Activated T-cell treated with anti-CD3 and anti-CD28 coated beads, Interleukin-2, amount 50 U/mL, for 72 hours (primary cell): ENCODE data around the gene FANCC. TPM values are rescaled to one million over a fixed set of nuclear protein-coding genes. Genes with fewer than 3 reads are reported as not detected.
"Not testable (repeated sequence)": the region's sequence is repeated elsewhere in the genome, so short reads cannot be mapped to it uniquely, and the experiment has no call there.

ENCODE experiments used
- ATAC-seq, 2 donors: fragments of 150-1000 bp; cut with Tn5 transposase; replicated peaks in 1 of 2; 2 replicates each; pipeline ENCODE4 v1.10.0; 2021; ENCODE audit warnings: moderate library complexity in 2 of 2, mild to moderate bottlenecking in 1 of 2
- DNase-seq, 2 donors: peaks; one replicate each; pipeline ENCODE4 v3.0.0; 2021 to 2022; ENCODE audit warnings: mixed read lengths in 1 of 2
- H3K27ac Mint-ChIP-seq: one replicate; pipeline ENCODE4 v1.8.0; 2022; ENCODE audit warnings: mild to moderate bottlenecking, moderate library complexity, mixed read lengths
- H3K27me3 Mint-ChIP-seq: one replicate; pipeline ENCODE4 v1.8.0; 2022; ENCODE audit warnings: low read depth, mixed read lengths
- H3K36me3 Mint-ChIP-seq, 2 donors: one replicate each; pipeline ENCODE4 v1.8.0; 2022; ENCODE audit warnings: mixed read lengths in 2 of 2, mild to moderate bottlenecking in 1 of 2; ENCODE audit not compliant: insufficient read depth in 2 of 2
- H3K4me1 Mint-ChIP-seq: one replicate; pipeline ENCODE4 v1.8.0; 2022; ENCODE audit warnings: low read depth, mixed read lengths
- H3K4me3 Mint-ChIP-seq, 2 donors: one replicate each; pipeline ENCODE4 v1.8.0; 2022; ENCODE audit warnings: mild to moderate bottlenecking in 2 of 2, mixed read lengths in 2 of 2, moderate library complexity in 2 of 2
- H3K9me3 Mint-ChIP-seq, 2 donors: one replicate each; pipeline ENCODE4 v1.8.0; 2022; ENCODE audit warnings: mixed read lengths in 2 of 2
- total RNA-seq, 2 donors: library from RNA; stranded (reverse); gene quantifications; one replicate each; pipeline ENCODE4 v1.2.3, GENCODE V29; 2022

Gene FANCC
- total RNA-seq, 2 donors from 2014 or later = 13.6 to 15.6 TPM

GRCh38 chr9:95204710-95205109, 112.8 kb downstream of the FANCC start:
- no peak for ATAC-seq
- no peak for DNase-seq
- H3K36me3 Mint-ChIP-seq = no peaks in the 10 kb centered on the region
- H3K27ac Mint-ChIP-seq = no peak overlapping the region
- peaks cover 5% of the 10 kb centered on the region for H3K4me1 Mint-ChIP-seq
- H3K27me3 Mint-ChIP-seq = no peaks in the 10 kb centered on the region
- H3K9me3 Mint-ChIP-seq = no peaks in the 10 kb centered on the region
- no peak overlapping the region for H3K4me3 Mint-ChIP-seq

GRCh38 chr9:95204310-95204709, 113.2 kb downstream of the FANCC start:
- DNase-seq = no peak
- ATAC-seq = no peak
- H3K36me3 Mint-ChIP-seq = no peaks in the 10 kb centered on the region
- no peak overlapping the region for H3K27ac Mint-ChIP-seq
- no peaks in the 10 kb centered on the region for H3K27me3 Mint-ChIP-seq
- no peak overlapping the region for H3K4me3 Mint-ChIP-seq
- peaks cover 5% of the 10 kb centered on the region for H3K4me1 Mint-ChIP-seq
- no peaks in the 10 kb centered on the region for H3K9me3 Mint-ChIP-seq

GRCh38 chr9:95203019-95203418, 114.5 kb downstream of the FANCC start:
- not testable (repeated sequence) for H3K4me1 Mint-ChIP-seq, H3K27me3 Mint-ChIP-seq, H3K27ac Mint-ChIP-seq, H3K4me3 Mint-ChIP-seq, DNase-seq, H3K9me3 Mint-ChIP-seq, H3K36me3 Mint-ChIP-seq, ATAC-seq

GRCh38 chr9:95202076-95202681, 115.3 kb downstream of the FANCC start:
- H3K4me3 Mint-ChIP-seq = no peak overlapping the region
- H3K27ac Mint-ChIP-seq = no peak overlapping the region
- H3K4me1 Mint-ChIP-seq = peaks cover 5% of the 10 kb centered on the region
- H3K9me3 Mint-ChIP-seq = no peaks in the 10 kb centered on the region
- ATAC-seq (no peak), DNase-seq (no peak)
- H3K27me3 Mint-ChIP-seq = no peaks in the 10 kb centered on the region
- H3K36me3 Mint-ChIP-seq = no peaks in the 10 kb centered on the region

- Mint-ChIP-seq H3K4me1 (peaks cover 5% of the 10 kb centered on the region), H3K36me3 (no peaks in the 10 kb centered on the region), H3K27me3 (no peaks in the 10 kb centered on the region), H3K9me3 (no peaks in the 10 kb centered on the region), H3K4me3 (no peak overlapping the region), H3K27ac (no peak overlapping the region)
- ATAC-seq (no peak), DNase-seq (no peak)
These were observed 116.3 kb downstream of the FANCC start for GRCh38 chr9:95201206-95201605.

GRCh38 chr9:95197692-95198271, 119.7 kb downstream of the FANCC start:
- DNase-seq (no peak), ATAC-seq (no peak)
- H3K27me3 Mint-ChIP-seq = no peaks in the 10 kb centered on the region
- H3K36me3 Mint-ChIP-seq = no peaks in the 10 kb centered on the region
- H3K9me3 Mint-ChIP-seq = no peaks in the 10 kb centered on the region
- H3K4me1 Mint-ChIP-seq = no peaks in the 10 kb centered on the region
- no peak overlapping the region for H3K27ac Mint-ChIP-seq
- H3K4me3 Mint-ChIP-seq = no peak overlapping the region

- ATAC-seq = no peak
- H3K9me3 Mint-ChIP-seq = peaks cover 0 to 4% of the 10 kb centered on the region in 2 donors
- peaks cover 22% of the 10 kb centered on the region for H3K4me1 Mint-ChIP-seq
- no peak overlapping the region for H3K27ac Mint-ChIP-seq
- no peak overlapping the region for H3K4me3 Mint-ChIP-seq
- H3K27me3 Mint-ChIP-seq = no peaks in the 10 kb centered on the region
- peaks cover 0 to 2% of the 10 kb centered on the region in 2 donors for H3K36me3 Mint-ChIP-seq
- no peak for DNase-seq
These were observed 124.0 kb downstream of the FANCC start for GRCh38 chr9:95193480-95193879.

GRCh38 chr9:95193067-95193466, 124.4 kb downstream of the FANCC start:
- peaks cover 0 to 2% of the 10 kb centered on the region in 2 donors for H3K36me3 Mint-ChIP-seq
- no peak overlapping the region for H3K27ac Mint-ChIP-seq
- no peaks in the 10 kb centered on the region for H3K27me3 Mint-ChIP-seq
- H3K9me3 Mint-ChIP-seq = peaks cover 0 to 4% of the 10 kb centered on the region in 2 donors
- peaks cover 26% of the 10 kb centered on the region for H3K4me1 Mint-ChIP-seq
- DNase-seq (no peak), ATAC-seq (no peak)
- no peak overlapping the region for H3K4me3 Mint-ChIP-seq

GRCh38 chr9:95192631-95193030, 124.9 kb downstream of the FANCC start:
- peaks cover 0 to 4% of the 10 kb centered on the region in 2 donors for H3K9me3 Mint-ChIP-seq
- no peaks in the 10 kb centered on the region for H3K27me3 Mint-ChIP-seq
- peaks cover 28% of the 10 kb centered on the region for H3K4me1 Mint-ChIP-seq
- peaks cover 0 to 2% of the 10 kb centered on the region in 2 donors for H3K36me3 Mint-ChIP-seq
- no peak overlapping the region for H3K27ac Mint-ChIP-seq
- no peak overlapping the region for H3K4me3 Mint-ChIP-seq
- no peak for DNase-seq
- ATAC-seq = no peak

GRCh38 chr9:95190413-95190812, 127.1 kb downstream of the FANCC start:
- no peaks in the 10 kb centered on the region for H3K27me3 Mint-ChIP-seq
- DNase-seq (no peak), ATAC-seq (no peak)
- peak overlapping the region in 1 of 2 donors; percentile 25 for H3K4me3 Mint-ChIP-seq
- peaks cover 28% of the 10 kb centered on the region for H3K4me1 Mint-ChIP-seq
- H3K27ac Mint-ChIP-seq = peak overlapping the region; percentile 56
- peaks cover 0 to 4% of the 10 kb centered on the region in 2 donors for H3K9me3 Mint-ChIP-seq
- peaks cover 0 to 2% of the 10 kb centered on the region in 2 donors for H3K36me3 Mint-ChIP-seq

GRCh38 chr9:95189251-95190098, 128.0 kb downstream of the FANCC start:
- peaks cover 0 to 2% of the 10 kb centered on the region in 2 donors for H3K36me3 Mint-ChIP-seq
- DNase-seq (peak in 1 of 2 donors; percentile 7), ATAC-seq (peak; percentile 51 to 58)
- peak overlapping the region; percentile 25 to 50 for H3K4me3 Mint-ChIP-seq
- H3K27me3 Mint-ChIP-seq = no peaks in the 10 kb centered on the region
- H3K4me1 Mint-ChIP-seq = peaks cover 28% of the 10 kb centered on the region
- peak overlapping the region; percentile 40 for H3K27ac Mint-ChIP-seq
- H3K9me3 Mint-ChIP-seq = peaks cover 0 to 4% of the 10 kb centered on the region in 2 donors

GRCh38 chr9:95188459-95188858, 129.1 kb downstream of the FANCC start:
- peaks cover 0 to 4% of the 10 kb centered on the region in 2 donors for H3K9me3 Mint-ChIP-seq
- H3K27ac Mint-ChIP-seq = no peak overlapping the region
- peaks cover 28% of the 10 kb centered on the region for H3K4me1 Mint-ChIP-seq
- no peaks in the 10 kb centered on the region for H3K27me3 Mint-ChIP-seq
- H3K36me3 Mint-ChIP-seq = peaks cover 0 to 2% of the 10 kb centered on the region in 2 donors
- ATAC-seq = no peak
- H3K4me3 Mint-ChIP-seq = peak overlapping the region in 1 of 2 donors; percentile 3
- DNase-seq = no peak

- Mint-ChIP-seq H3K27me3 (no peaks in the 10 kb centered on the region), H3K4me1 (peaks cover 28% of the 10 kb centered on the region), H3K4me3 (no peak overlapping the region), H3K9me3 (no peaks in the 10 kb centered on the region), H3K36me3 (peaks cover 0 to 3% of the 10 kb centered on the region in 2 donors), H3K27ac (no peak overlapping the region)
- ATAC-seq = no peak
- DNase-seq = no peak
These were observed 131.6 kb downstream of the FANCC start for GRCh38 chr9:95185956-95186355.
